Progenitor cell of endocrine pancreas (in vitro differentiated cells): ENCODE results near the gene GALNT2. TPM values are rescaled to one million over a fixed set of nuclear protein-coding genes. Genes with fewer than 3 reads are reported as not detected.

Experiments used
- DNase-seq: peaks from one replicate; pipeline ENCODE4 v3.0.0; 2021; ENCODE audit warnings: low spot score; ENCODE audit not compliant: unreplicated experiment
- H3K27ac Mint-ChIP-seq: 2 replicates; pipeline ENCODE4 v1.8.0; 2021; ENCODE audit warnings: mild to moderate bottlenecking, moderate library complexity, mixed read lengths
- H3K27me3 Mint-ChIP-seq: 2 replicates; pipeline ENCODE4 v1.8.0; 2021; ENCODE audit warnings: mixed read lengths
- H3K36me3 Mint-ChIP-seq: 2 replicates; pipeline ENCODE4 v1.8.0; 2022; ENCODE audit warnings: mixed read lengths; ENCODE audit not compliant: insufficient read depth
- H3K4me1 Mint-ChIP-seq: 2 replicates; pipeline ENCODE4 v1.8.0; 2021; ENCODE audit warnings: low read depth, mixed read lengths
- H3K4me3 Mint-ChIP-seq: 2 replicates; pipeline ENCODE4 v1.8.0; 2021; ENCODE audit warnings: low read depth, mild to moderate bottlenecking, moderate library complexity, mixed read lengths
- H3K9me3 Mint-ChIP-seq: 2 replicates; pipeline ENCODE4 v1.8.0; 2021; ENCODE audit warnings: low read depth, mixed read lengths
- total RNA-seq: library from RNA; stranded (reverse); gene quantifications from 2 replicates; pipeline ENCODE4 v1.2.1, GENCODE V29; 2021
- TF ChIP-seq, protein P1 (sequence below): fragments of 200-600 bp; sonication (generic); IDR thresholded peaks from one replicate; pipeline ENCODE4 v1.5.0; 2021; ENCODE audit warnings: antibody characterized with exemption, mild to moderate bottlenecking; ENCODE audit not compliant: unreplicated experiment

GALNT2 gene
- total RNA-seq, 1 donor from 2014 or later: 95.2 TPM

DNA sequence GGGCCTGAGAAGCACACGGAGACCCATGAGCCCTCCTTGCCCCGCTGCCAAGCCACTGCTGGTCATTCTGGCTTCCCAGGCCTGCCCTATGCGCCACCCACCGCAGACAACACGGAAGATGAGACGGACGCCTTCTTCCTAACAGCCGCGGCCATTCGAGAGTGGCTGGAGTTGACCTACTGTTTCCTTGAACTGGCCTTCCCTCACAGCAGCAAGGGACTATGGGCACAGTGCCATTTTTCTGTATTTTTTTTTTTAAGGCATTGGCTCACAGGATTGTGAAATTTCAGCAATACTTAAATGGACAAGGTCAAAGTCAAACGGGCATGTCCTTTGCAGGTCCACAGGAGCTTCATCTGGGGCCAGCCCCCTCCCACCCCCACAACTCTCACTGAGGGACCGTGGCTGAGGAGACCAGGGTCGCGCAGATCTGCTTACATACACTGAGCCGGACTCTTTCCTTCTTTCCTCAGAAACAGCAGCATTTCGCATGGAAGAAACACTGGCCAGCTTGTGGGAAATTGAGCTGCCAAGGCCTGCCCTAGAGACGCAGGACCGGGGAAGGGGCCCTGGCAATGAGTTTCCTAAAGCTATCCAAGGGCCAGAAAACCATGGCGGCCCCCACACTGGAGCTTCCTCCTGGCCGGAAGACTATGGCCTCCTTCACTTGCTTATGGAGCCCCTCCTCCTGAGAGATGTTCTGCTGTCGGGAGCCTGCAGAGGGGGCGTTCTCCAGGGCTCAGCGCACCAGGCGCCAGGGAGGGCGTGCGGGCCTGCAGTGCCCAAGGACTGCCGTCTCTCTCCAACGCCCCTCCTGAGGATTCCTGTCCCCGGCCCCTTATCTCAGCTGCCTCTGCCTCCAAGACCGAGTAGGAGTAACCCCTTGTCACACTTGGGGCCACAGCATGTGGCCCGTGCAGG is 260.2 kb downstream of the GALNT2 start:
- TF ChIP-seq, protein P1, sequence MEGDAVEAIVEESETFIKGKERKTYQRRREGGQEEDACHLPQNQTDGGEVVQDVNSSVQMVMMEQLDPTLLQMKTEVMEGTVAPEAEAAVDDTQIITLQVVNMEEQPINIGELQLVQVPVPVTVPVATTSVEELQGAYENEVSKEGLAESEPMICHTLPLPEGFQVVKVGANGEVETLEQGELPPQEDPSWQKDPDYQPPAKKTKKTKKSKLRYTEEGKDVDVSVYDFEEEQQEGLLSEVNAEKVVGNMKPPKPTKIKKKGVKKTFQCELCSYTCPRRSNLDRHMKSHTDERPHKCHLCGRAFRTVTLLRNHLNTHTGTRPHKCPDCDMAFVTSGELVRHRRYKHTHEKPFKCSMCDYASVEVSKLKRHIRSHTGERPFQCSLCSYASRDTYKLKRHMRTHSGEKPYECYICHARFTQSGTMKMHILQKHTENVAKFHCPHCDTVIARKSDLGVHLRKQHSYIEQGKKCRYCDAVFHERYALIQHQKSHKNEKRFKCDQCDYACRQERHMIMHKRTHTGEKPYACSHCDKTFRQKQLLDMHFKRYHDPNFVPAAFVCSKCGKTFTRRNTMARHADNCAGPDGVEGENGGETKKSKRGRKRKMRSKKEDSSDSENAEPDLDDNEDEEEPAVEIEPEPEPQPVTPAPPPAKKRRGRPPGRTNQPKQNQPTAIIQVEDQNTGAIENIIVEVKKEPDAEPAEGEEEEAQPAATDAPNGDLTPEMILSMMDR: no peak
- no peaks in the 10 kb centered on the region for H3K9me3 Mint-ChIP-seq
- H3K4me1 Mint-ChIP-seq: peaks cover 2% of the 10 kb centered on the region
- no peak overlapping the region for H3K4me3 Mint-ChIP-seq
- H3K27ac Mint-ChIP-seq: no peak overlapping the region
- H3K27me3 Mint-ChIP-seq: no peaks in the 10 kb centered on the region
- no peak for DNase-seq
- peaks cover 10% of the 10 kb centered on the region for H3K36me3 Mint-ChIP-seq

DNA sequence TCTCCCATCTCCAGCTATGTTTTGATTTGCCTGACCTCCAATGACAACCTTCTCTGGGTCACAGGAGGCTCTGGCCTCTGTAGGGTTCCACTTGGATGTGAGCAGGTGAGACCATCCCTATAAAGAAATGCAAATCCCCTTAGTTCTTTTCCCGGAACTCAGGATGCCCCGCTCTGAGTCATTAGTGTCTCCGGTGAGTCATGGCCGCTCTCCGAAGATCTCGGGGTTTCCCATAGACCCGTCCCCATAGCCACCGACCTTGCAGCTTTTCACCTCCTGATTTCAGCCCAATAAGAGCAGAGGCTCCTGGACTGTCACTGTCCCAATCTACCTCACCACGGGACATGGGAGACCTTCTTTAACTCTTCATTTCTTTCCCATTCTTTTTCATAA is 260.9 kb downstream of the GALNT2 start:
- H3K9me3 Mint-ChIP-seq: no peaks in the 10 kb centered on the region
- H3K27me3 Mint-ChIP-seq: no peaks in the 10 kb centered on the region
- DNase-seq: no peak
- peaks cover 8% of the 10 kb centered on the region for H3K36me3 Mint-ChIP-seq
- H3K4me1 Mint-ChIP-seq: peaks cover 4% of the 10 kb centered on the region
- TF ChIP-seq, protein P1: no peak
- H3K27ac Mint-ChIP-seq: no peak overlapping the region
- no peak overlapping the region for H3K4me3 Mint-ChIP-seq

DNA sequence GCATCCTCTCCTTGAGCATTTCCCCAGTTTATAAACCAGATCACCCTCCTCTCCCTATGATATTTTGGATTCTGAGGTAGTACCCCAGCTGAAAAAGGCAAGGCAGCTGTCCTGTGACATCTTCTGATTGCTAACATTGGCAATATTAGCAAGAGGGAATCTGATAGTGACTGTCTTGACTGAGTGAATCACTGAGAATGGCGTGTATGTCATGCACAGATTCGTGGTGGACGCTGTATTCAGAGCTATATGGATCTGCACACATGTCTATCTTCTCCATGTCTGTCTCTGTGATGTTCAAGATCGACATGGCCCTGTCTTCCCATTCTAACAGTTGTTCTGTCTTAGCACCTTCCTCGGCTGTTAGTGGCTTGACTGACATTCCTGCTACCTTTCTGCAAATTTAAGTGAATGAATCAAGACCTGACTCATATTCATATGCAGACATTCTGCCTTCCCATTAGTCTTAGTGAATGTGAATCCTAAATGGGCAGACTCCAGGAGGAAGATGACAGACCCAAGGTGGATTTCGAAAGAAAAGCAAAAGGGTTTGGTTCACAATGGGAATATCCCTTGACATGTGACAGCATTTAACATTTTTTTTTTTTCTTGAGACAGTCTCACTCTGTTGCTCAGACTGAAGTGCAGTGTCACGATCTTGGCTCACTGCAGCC is 261.4 kb downstream of the GALNT2 start:
- Mint-ChIP-seq H3K27me3 (no peaks in the 10 kb centered on the region), H3K36me3 (peaks cover 9% of the 10 kb centered on the region), H3K9me3 (no peaks in the 10 kb centered on the region), H3K4me1 (peaks cover 6% of the 10 kb centered on the region), H3K27ac (no peak overlapping the region), H3K4me3 (no peak overlapping the region)
- TF ChIP-seq, protein P1: no peak
- DNase-seq: no peak

DNA sequence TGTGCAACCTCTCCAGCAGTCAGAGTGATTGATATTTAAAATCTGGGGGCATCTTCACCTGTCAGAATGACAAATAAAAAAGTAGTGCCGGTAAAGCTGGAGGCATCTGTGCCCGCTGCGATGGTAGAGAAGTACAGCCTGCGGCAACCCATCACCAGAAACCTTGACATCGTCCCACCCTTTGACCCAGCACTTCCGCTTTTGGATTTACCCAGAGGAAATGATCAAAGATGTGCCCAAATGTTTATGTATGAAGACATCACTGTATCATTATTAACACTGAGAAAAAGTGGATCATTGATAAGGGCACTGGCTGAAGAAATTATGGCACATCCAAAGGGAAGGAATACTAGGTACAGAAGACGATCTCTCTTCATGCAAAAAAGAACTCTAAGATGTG is 263.1 kb downstream of the GALNT2 start:
- peaks cover 6% of the 10 kb centered on the region for H3K4me1 Mint-ChIP-seq
- peaks cover 5% of the 10 kb centered on the region for H3K36me3 Mint-ChIP-seq
- no peaks in the 10 kb centered on the region for H3K9me3 Mint-ChIP-seq
- TF ChIP-seq, protein P1: no peak
- no peak overlapping the region for H3K27ac Mint-ChIP-seq
- no peaks in the 10 kb centered on the region for H3K27me3 Mint-ChIP-seq
- no peak overlapping the region for H3K4me3 Mint-ChIP-seq
- DNase-seq: no peak
